WI38 (cell line): ENCODE measurements around the gene CHD9NB.
A peak's percentile ranks its signal among the peaks of the same experiment; 100 is the strongest.

Experiments
- H3K4me3 ChIP-seq: 2 replicates; pipeline ENCODE4 v1.5.1; 2011; ENCODE audit warnings: low read depth, mild to moderate bottlenecking, control low read depth, low read length
- CTCF ChIP-seq: IDR thresholded peaks from 2 replicates; pipeline ENCODE4 v1.5.1; 2012; ENCODE audit warnings: low read depth, mild to moderate bottlenecking, control low read depth, low read length

The CHD9NB gene

GRCh38 chr16:53035176-53035942 is 17.3 kb downstream of the CHD9NB start:
- TF ChIP-seq CTCF, result no peak
- no peak overlapping the region for H3K4me3 ChIP-seq

- TF ChIP-seq CTCF, result no peak
- no peak overlapping the region for H3K4me3 ChIP-seq
Measured at GRCh38 chr16:53034306-53034705, 18.4 kb downstream of the CHD9NB start.

- no peak overlapping the region for H3K4me3 ChIP-seq
Measured at GRCh38 chr16:53031323-53031942, 21.3 kb downstream of the CHD9NB start.

GRCh38 chr16:53029971-53030370 is 22.7 kb downstream of the CHD9NB start:
- no peak for TF ChIP-seq CTCF
- no peak overlapping the region for H3K4me3 ChIP-seq

More at GRCh38 chr16:53031323-53031942, 21.3 kb downstream of the CHD9NB start:
- TF ChIP-seq CTCF, result no peak

- no peak overlapping the region for H3K4me3 ChIP-seq
- TF ChIP-seq CTCF, result no peak
Measured at GRCh38 chr16:53024045-53024444, 28.7 kb downstream of the CHD9NB start.

GRCh38 chr16:53022374-53022773 is 30.3 kb downstream of the CHD9NB start:
- H3K4me3 ChIP-seq, result no peak overlapping the region
- peak; percentile 48 for TF ChIP-seq CTCF

GRCh38 chr16:53018834-53019416 is 33.8 kb downstream of the CHD9NB start:
- TF ChIP-seq CTCF, result no peak
- no peak overlapping the region for H3K4me3 ChIP-seq
